ENCODE measurements around the gene TRIM17.

- no peak for TF ChIP-seq CTCF (IDR thresholded peaks at IDR 0.05)
- TF ChIP-seq TAF1 (IDR thresholded peaks at IDR 0.05; ENCODE audit: borderline replicate concordance, low read depth, low read length) = no peak
- TF ChIP-seq ZBTB33 (IDR thresholded peaks at IDR 0.05; ENCODE audit: borderline replicate concordance, low read depth) = no peak
- no peak for TF ChIP-seq GABPA (IDR thresholded peaks at IDR 0.05; ENCODE audit: low read depth)
These were observed 9.3 kb downstream of the TRIM17 start for GRCh38 chr1:228407106-228408040.
